Liver (tissue), 9 donors: ENCODE data around the gene BORCS5. TPM values are rescaled to one million over a fixed set of nuclear protein-coding genes. Genes with fewer than 3 reads are reported as not detected.
"Not testable (repeated sequence)": the region's sequence is repeated elsewhere in the genome, so short reads cannot be mapped to it uniquely, and the experiment has no call there.

Source experiments
- DNase-seq: peaks from one replicate; pipeline ENCODE4 v3.0.0-alpha.2; 2017; ENCODE audit warnings: low spot score
- H3K27ac ChIP-seq, 2 donors: one replicate each; pipeline ENCODE4 v1.7.0; 2013; ENCODE audit warnings: inconsistent platforms in 2 of 2, low read length in 2 of 2, control low read depth in 1 of 2, low read depth in 1 of 2, mild to moderate bottlenecking in 1 of 2
- H3K27me3 ChIP-seq, 4 donors: one replicate each; pipeline versions ENCODE4 v1.6.1 to v1.7.0; 2013; ENCODE audit warnings: low read length in 3 of 4, inconsistent platforms in 1 of 4, mild to moderate bottlenecking in 1 of 4, moderate library complexity in 1 of 4; ENCODE audit not compliant: control insufficient read depth in 4 of 4, insufficient read depth in 4 of 4
- H3K36me3 ChIP-seq, 4 donors: one replicate each; pipeline versions ENCODE4 v1.6.1 to v1.7.0; 2013; ENCODE audit warnings: low read length in 3 of 4, mild to moderate bottlenecking in 3 of 4, low read depth in 1 of 4, moderate library complexity in 1 of 4; ENCODE audit not compliant: control insufficient read depth in 4 of 4, insufficient read depth in 3 of 4
- H3K4me1 ChIP-seq, 4 donors: one replicate each; pipeline versions ENCODE4 v1.6.1 to v1.7.0; 2013; ENCODE audit warnings: low read length in 3 of 4, mild to moderate bottlenecking in 3 of 4, moderate library complexity in 1 of 4; ENCODE audit not compliant: control insufficient read depth in 4 of 4, insufficient read depth in 4 of 4
- H3K4me3 ChIP-seq, 3 donors: one replicate each; pipeline versions ENCODE4 v1.6.1 to v1.7.0; 2013; ENCODE audit warnings: low read length in 3 of 3, control low read depth in 1 of 3, low read depth in 1 of 3, mild to moderate bottlenecking in 1 of 3
- H3K9ac ChIP-seq, 2 donors: one replicate each; pipeline ENCODE4 v1.7.0; 2013; ENCODE audit warnings: low read length in 2 of 2, mild to moderate bottlenecking in 2 of 2, moderate library complexity in 2 of 2, control low read depth in 1 of 2, low read depth in 1 of 2
- H3K9me3 ChIP-seq, 4 donors: one replicate each; pipeline versions ENCODE4 v1.6.1 to v1.7.0; 2013; ENCODE audit warnings: low read length in 3 of 4; ENCODE audit not compliant: control insufficient read depth in 4 of 4
- ATF3 ChIP-seq: IDR thresholded peaks from 2 replicates; pipeline ENCODE4 v1.6.1; 2016; ENCODE audit warnings: antibody characterized with exemption
- EGR1 ChIP-seq, 2 donors: IDR thresholded peaks; 2 replicates each; pipeline ENCODE4 v1.6.1; 2016 to 2018; ENCODE audit warnings: antibody characterized with exemption in 2 of 2, low read depth in 2 of 2
- GABPA ChIP-seq, 2 donors: IDR thresholded peaks in 1 of 2; conservative IDR thresholded peaks in 1 of 2; 2 replicates each; pipeline ENCODE4 v1.6.1; 2016; ENCODE audit warnings: antibody characterized with exemption in 2 of 2, mild to moderate bottlenecking in 1 of 2, moderate library complexity in 1 of 2
- SP1 ChIP-seq: IDR thresholded peaks from 2 replicates; pipeline ENCODE4 v1.6.1; 2018; ENCODE audit warnings: antibody characterized with exemption, mild to moderate bottlenecking
- TAF1 ChIP-seq: conservative IDR thresholded peaks from 2 replicates; pipeline ENCODE4 v1.6.1; 2016; ENCODE audit warnings: antibody characterized with exemption, mild to moderate bottlenecking
- WGBS: extraction: QIAGEN DNeasy Blood & Tissue Kit; methylation state at CpG from one replicate; pipeline ENCODE4 v1.1.7; 2013; 5-methylcytosine and 5-hydroxymethylcytosine counted together
- polyA plus RNA-seq, 2 donors: library from polyadenylated mRNA; stranded (reverse) in 1 of 2; unstranded in 1 of 2; fragments of 200-250 nt in 1 of 2; fragments of >200 nt in 1 of 2; fragmentation: Nextera tagmentation in 1 of 2; extraction: Ambion mirVana in 1 of 2; gene quantifications; one replicate each; pipeline versions ENCODE4 v1.2.1 to v1.2.3, GENCODE V29; 2013 to 2015
- total RNA-seq, 2 donors: library from RNA; depleted of rRNA; stranded (reverse); fragments of >200 nt; gene quantifications; one replicate each; pipeline ENCODE4 v1.2.3, GENCODE V29; 2014
- TF ChIP-seq, protein P1 (sequence below): IDR thresholded peaks from 2 replicates; pipeline ENCODE4 v1.6.1; 2016; ENCODE audit warnings: antibody characterized with exemption, mild to moderate bottlenecking
- TF ChIP-seq, protein P2 (sequence below): IDR thresholded peaks from 2 replicates; pipeline ENCODE4 v1.6.1; 2016; ENCODE audit warnings: antibody characterized with exemption
- donor health status: healthy.
- donor health status: healthy.
- donor health status: healthy.
- donor health status: healthy.
- donor health status: healthy.

Gene BORCS5
- total and polyA plus RNA-seq, 4 donors = 4.5 to 11.4 (median 8.1) TPM

DNA sequence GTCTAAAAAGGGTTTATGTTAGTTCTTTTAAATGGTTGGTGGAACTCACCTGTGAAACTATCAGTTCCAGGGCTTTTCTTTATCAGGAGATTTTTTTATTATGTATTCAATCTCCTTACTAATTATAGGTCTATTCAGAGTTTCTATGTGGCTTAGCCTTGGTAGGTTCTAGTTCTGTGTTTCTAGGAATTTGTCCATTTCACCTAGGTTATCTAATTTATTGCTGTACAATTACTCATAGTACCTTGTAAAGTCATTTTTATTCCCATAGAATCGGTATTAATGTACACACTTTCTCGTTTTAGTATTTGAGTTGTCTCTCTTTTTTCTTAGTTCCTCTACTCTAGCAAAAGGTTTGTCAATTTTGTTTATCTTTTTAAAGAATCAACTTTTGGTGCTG lies 59.0 kb downstream of the BORCS5 start:
- TF ChIP-seq ATF3 = no peak
- TF ChIP-seq EGR1 (IDR thresholded peaks at IDR 0.05; ENCODE audit: low read depth in 2 of 2) = no peak
- Histone ChIP-seq H3K4me3 (no peak overlapping the region), H3K4me1 (peaks cover 0 to 3% (median 0%) of the 10 kb centered on the region in 4 donors)

DNA sequence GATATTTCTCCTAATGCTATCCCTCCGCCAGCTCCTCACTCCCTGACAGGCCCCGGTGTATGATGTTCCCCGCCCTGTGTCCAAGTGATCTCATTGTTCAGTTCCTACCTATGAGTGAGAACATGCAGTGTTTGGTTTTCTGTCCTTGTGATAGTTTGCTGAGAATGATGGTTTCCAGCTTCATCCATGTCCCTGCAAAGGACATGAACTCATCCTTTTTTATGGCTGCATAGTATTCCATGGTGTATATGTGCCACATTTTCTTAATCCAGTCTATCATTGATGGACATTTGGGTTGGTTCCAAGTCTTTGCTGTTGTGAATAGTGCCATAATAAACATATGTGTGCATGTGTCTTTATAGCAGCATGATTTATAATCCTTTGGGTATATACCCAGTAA lies 62.3 kb downstream of the BORCS5 start:
- not testable (repeated sequence) for H3K4me3 ChIP-seq, H3K4me1 ChIP-seq
- 96% methylated on average over 3 of the region's 3 CpGs for WGBS

More for the DNA sequence above, 59.0 kb downstream of the BORCS5 start:
- Histone ChIP-seq H3K36me3 (no peaks in the 10 kb centered on the region), H3K9me3 (no peaks in the 10 kb centered on the region), H3K27me3 (no peaks in the 10 kb centered on the region), H3K9ac (no peak overlapping the region), H3K27ac (no peak overlapping the region)
- DNase-seq = no peak
- 82% methylated on average over 2 of the region's 2 CpGs for WGBS

GRCh38 chr12:12423367-12423766 lies 66.5 kb downstream of the BORCS5 start:
- no peaks in the 10 kb centered on the region for H3K9me3 ChIP-seq
- H3K27ac ChIP-seq = no peak overlapping the region
- no peaks in the 10 kb centered on the region for H3K4me1 ChIP-seq
- no peak overlapping the region for H3K9ac ChIP-seq
- no peak overlapping the region for H3K4me3 ChIP-seq
- no peaks in the 10 kb centered on the region for H3K36me3 ChIP-seq
- DNase-seq = no peak
- TF ChIP-seq, protein P1, sequence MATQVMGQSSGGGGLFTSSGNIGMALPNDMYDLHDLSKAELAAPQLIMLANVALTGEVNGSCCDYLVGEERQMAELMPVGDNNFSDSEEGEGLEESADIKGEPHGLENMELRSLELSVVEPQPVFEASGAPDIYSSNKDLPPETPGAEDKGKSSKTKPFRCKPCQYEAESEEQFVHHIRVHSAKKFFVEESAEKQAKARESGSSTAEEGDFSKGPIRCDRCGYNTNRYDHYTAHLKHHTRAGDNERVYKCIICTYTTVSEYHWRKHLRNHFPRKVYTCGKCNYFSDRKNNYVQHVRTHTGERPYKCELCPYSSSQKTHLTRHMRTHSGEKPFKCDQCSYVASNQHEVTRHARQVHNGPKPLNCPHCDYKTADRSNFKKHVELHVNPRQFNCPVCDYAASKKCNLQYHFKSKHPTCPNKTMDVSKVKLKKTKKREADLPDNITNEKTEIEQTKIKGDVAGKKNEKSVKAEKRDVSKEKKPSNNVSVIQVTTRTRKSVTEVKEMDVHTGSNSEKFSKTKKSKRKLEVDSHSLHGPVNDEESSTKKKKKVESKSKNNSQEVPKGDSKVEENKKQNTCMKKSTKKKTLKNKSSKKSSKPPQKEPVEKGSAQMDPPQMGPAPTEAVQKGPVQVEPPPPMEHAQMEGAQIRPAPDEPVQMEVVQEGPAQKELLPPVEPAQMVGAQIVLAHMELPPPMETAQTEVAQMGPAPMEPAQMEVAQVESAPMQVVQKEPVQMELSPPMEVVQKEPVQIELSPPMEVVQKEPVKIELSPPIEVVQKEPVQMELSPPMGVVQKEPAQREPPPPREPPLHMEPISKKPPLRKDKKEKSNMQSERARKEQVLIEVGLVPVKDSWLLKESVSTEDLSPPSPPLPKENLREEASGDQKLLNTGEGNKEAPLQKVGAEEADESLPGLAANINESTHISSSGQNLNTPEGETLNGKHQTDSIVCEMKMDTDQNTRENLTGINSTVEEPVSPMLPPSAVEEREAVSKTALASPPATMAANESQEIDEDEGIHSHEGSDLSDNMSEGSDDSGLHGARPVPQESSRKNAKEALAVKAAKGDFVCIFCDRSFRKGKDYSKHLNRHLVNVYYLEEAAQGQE = no peak
- TF ChIP-seq GABPA (IDR thresholded peaks at IDR 0.05 in 1 of 2, conservative IDR thresholded peaks at IDR 0.05 in 1 of 2) (no peak), ATF3 (no peak), TAF1 (no peak), SP1 (no peak)
- TF ChIP-seq, protein P2, sequence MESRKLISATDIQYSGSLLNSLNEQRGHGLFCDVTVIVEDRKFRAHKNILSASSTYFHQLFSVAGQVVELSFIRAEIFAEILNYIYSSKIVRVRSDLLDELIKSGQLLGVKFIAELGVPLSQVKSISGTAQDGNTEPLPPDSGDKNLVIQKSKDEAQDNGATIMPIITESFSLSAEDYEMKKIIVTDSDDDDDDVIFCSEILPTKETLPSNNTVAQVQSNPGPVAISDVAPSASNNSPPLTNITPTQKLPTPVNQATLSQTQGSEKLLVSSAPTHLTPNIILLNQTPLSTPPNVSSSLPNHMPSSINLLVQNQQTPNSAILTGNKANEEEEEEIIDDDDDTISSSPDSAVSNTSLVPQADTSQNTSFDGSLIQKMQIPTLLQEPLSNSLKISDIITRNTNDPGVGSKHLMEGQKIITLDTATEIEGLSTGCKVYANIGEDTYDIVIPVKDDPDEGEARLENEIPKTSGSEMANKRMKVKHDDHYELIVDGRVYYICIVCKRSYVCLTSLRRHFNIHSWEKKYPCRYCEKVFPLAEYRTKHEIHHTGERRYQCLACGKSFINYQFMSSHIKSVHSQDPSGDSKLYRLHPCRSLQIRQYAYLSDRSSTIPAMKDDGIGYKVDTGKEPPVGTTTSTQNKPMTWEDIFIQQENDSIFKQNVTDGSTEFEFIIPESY = no peak
- no peaks in the 10 kb centered on the region for H3K27me3 ChIP-seq
- WGBS = 95% methylated on average over 2 of the region's 2 CpGs

More for the DNA sequence above, 62.3 kb downstream of the BORCS5 start:
- not testable (repeated sequence) for H3K27me3 ChIP-seq, H3K36me3 ChIP-seq, H3K9ac ChIP-seq, H3K9me3 ChIP-seq, DNase-seq, H3K27ac ChIP-seq
